SK-N-SH (cell line): ENCODE results near the gene ZNF584. TPM values are rescaled to one million over a fixed set of nuclear protein-coding genes. Genes with fewer than 3 reads are reported as not detected.

ENCODE experiments used
- CTCF ChIA-PET: fragments of 300-600, 350-600 bp; formaldehyde crosslinking; extraction: SDS; loops from one replicate; lab custom pipeline; 2021; lab: Yijun Ruan, JAX
- POLR2A ChIA-PET: fragments of 350-600 bp; sonication (Branson Sonifier 250); formaldehyde crosslinking; extraction: SDS; loops from one replicate; lab custom pipeline; 2020; ENCODE audit warnings: antibody characterized with exemption, inconsistent platforms; lab: Yijun Ruan, JAX
- DNase-seq: peaks from one replicate; pipeline ENCODE4 v3.0.0; 2012
- H2AFZ ChIP-seq: fragments of 200-600 bp; sonication (generic); 2 replicates; pipeline ENCODE4 v1.8.1; 2016; ENCODE audit warnings: antibody characterized with exemption, mild to moderate bottlenecking, low read depth
- H3F3A ChIP-seq: fragments of 200-600 bp; sonication (generic); replicated peaks from 2 replicates; pipeline ENCODE3; 2016; ENCODE audit warnings: antibody characterized with exemption, mild to moderate bottlenecking; ENCODE audit not compliant: insufficient read depth
- H3K27ac ChIP-seq, 2 experiments: fragments of 200-500 bp in 1 of 2; fragments of 200-600 bp in 1 of 2; sonication (Bioruptor generic) in 1 of 2; sonication (generic), shearing (Covaris generic) in 1 of 2; 2 replicates each; pipeline versions ENCODE4 v1.5.1 to v1.6.1; 2014 to 2016; ENCODE audit warnings: low read depth in 2 of 2, inconsistent platforms in 1 of 2, low read length in 1 of 2, mild to moderate bottlenecking in 1 of 2, mixed read lengths in 1 of 2
- H3K27me3 ChIP-seq: fragments of 200-600 bp; sonication (generic), shearing (Covaris generic); 2 replicates; pipeline ENCODE4 v1.6.1; 2016; ENCODE audit warnings: mixed run types; ENCODE audit not compliant: insufficient read depth
- H3K36me3 ChIP-seq, 2 experiments: fragments of 200-500 bp in 1 of 2; fragments of 200-600 bp in 1 of 2; sonication (Bioruptor generic) in 1 of 2; sonication (generic) in 1 of 2; replicated peaks in 1 of 2; 2 replicates each; pipeline versions ENCODE3 to v1.5.1; 2014 to 2016; ENCODE audit warnings: low read length in 1 of 2, mild to moderate bottlenecking in 1 of 2; ENCODE audit not compliant: insufficient read depth in 2 of 2, control insufficient read depth in 1 of 2
- H3K4me1 ChIP-seq, 2 experiments: fragments of 200-500 bp in 1 of 2; fragments of 200-600 bp in 1 of 2; sonication (Bioruptor generic) in 1 of 2; sonication (generic), shearing (Covaris generic) in 1 of 2; 2 replicates each; pipeline versions ENCODE4 v1.5.1 to v1.6.1; 2014 to 2016; ENCODE audit warnings: low read depth in 1 of 2, low read length in 1 of 2, mixed run types in 1 of 2; ENCODE audit not compliant: insufficient read depth in 2 of 2, control insufficient read depth in 1 of 2
- H3K4me2 ChIP-seq: fragments of 200-600 bp; sonication (generic), shearing (Covaris generic); 2 replicates; pipeline ENCODE4 v1.6.1; 2017; ENCODE audit warnings: mixed run types
- H3K4me3 ChIP-seq, 2 experiments: fragments of 200-500 bp in 1 of 2; fragments of 200-600 bp in 1 of 2; sonication (Bioruptor generic) in 1 of 2; sonication (generic), shearing (Covaris generic) in 1 of 2; 2 replicates each; pipeline versions ENCODE4 v1.5.1 to v1.8.1; 2014 to 2016; ENCODE audit warnings: low read depth in 2 of 2, inconsistent platforms in 1 of 2, low read length in 1 of 2, mild to moderate bottlenecking in 1 of 2, mixed read lengths in 1 of 2, moderate library complexity in 1 of 2
- H3K79me2 ChIP-seq: fragments of 200-600 bp; sonication (generic); 2 replicates; pipeline ENCODE4 v1.8.1; 2017; ENCODE audit warnings: mild to moderate bottlenecking; ENCODE audit not compliant: insufficient read depth
- H3K9ac ChIP-seq: fragments of 200-600 bp; sonication (generic); 2 replicates; pipeline ENCODE4 v1.6.1; 2017; ENCODE audit warnings: mixed run types
- H3K9me2 ChIP-seq: fragments of 200-600 bp; sonication (generic); 2 replicates; pipeline ENCODE4 v1.6.1; 2017; ENCODE audit warnings: mixed run types
- H3K9me3 ChIP-seq: fragments of 200-600 bp; sonication (generic); 2 replicates; pipeline ENCODE4 v1.6.1; 2017; ENCODE audit warnings: mixed run types, mild to moderate bottlenecking, moderate library complexity
- H4K20me1 ChIP-seq: fragments of 200-600 bp; sonication (generic); 2 replicates; pipeline ENCODE4 v1.6.1; 2017; ENCODE audit warnings: mild to moderate bottlenecking, mixed run types; ENCODE audit not compliant: insufficient read depth
- EZH2phosphoT487 ChIP-seq: fragments of 200-600 bp; sonication (generic); IDR thresholded peaks from 2 replicates; pipeline ENCODE4 v1.6.1; 2017; ENCODE audit warnings: low read depth, mixed run types, mild to moderate bottlenecking, antibody characterized with exemption, moderate library complexity, borderline replicate concordance
- GATA2 ChIP-seq: sonication (generic); formaldehyde crosslinking; IDR thresholded peaks from 2 replicates; pipeline ENCODE4 v1.5.0; 2020; ENCODE audit warnings: mild to moderate bottlenecking, missing genetic modification reagents
- JUND ChIP-seq: IDR thresholded peaks from 2 replicates; pipeline ENCODE4 v1.4.0; 2012
- MXI1 ChIP-seq: IDR thresholded peaks from 2 replicates; pipeline ENCODE4 v1.6.1; 2012; ENCODE audit warnings: mild to moderate bottlenecking, low read depth, low read length, improper control_type of control experiment
- NFIC ChIP-seq: IDR thresholded peaks from 2 replicates; pipeline ENCODE4 v1.4.0; 2012; ENCODE audit warnings: borderline replicate concordance
- NRF1 ChIP-seq: IDR thresholded peaks from 2 replicates; pipeline ENCODE4 v1.6.1; 2012; ENCODE audit warnings: low read depth, mild to moderate bottlenecking, low read length
- RAD21 ChIP-seq: IDR thresholded peaks from 2 replicates; pipeline ENCODE4 v1.6.1; 2012; ENCODE audit warnings: mild to moderate bottlenecking, low read length
- RFX5 ChIP-seq: IDR thresholded peaks from 2 replicates; pipeline ENCODE4 v1.6.1; 2012; ENCODE audit warnings: mild to moderate bottlenecking, improper control_type of control experiment, low read length
- RXRA ChIP-seq: IDR thresholded peaks from 2 replicates; pipeline ENCODE4 v1.4.0; 2012; ENCODE audit warnings: low read depth, mild to moderate bottlenecking, borderline replicate concordance
- TAF1 ChIP-seq: IDR thresholded peaks from 2 replicates; pipeline ENCODE4 v1.6.1; 2012; ENCODE audit warnings: low read depth, mild to moderate bottlenecking, low read length, moderate library complexity, borderline replicate concordance
- WGBS: methylation state at CpG from one replicate; pipeline ENCODE4 v1.1.6; 2017; ENCODE audit warnings: low lambda C conversion rate; 5-methylcytosine and 5-hydroxymethylcytosine counted together
- polyA plus RNA-seq, 3 experiments: library from polyadenylated mRNA; depleted of rRNA; stranded (reverse); fragments of >200 nt; gene quantifications; 2 replicates each; pipeline ENCODE4 v1.2.3, GENCODE V29; 2012
- TF ChIP-seq, protein P1 (sequence below): IDR thresholded peaks from 2 replicates; pipeline ENCODE4 v1.4.0; 2012; ENCODE audit warnings: low read depth, borderline replicate concordance
- TF ChIP-seq, protein P2 (sequence below): fragments of 200-600 bp; sonication (generic); IDR thresholded peaks from 2 replicates; pipeline ENCODE4 v1.6.1; 2017; ENCODE audit warnings: antibody characterized with exemption, mild to moderate bottlenecking, moderate library complexity
- TF ChIP-seq, protein P3 (sequence below): IDR thresholded peaks from 2 replicates; pipeline ENCODE4 v1.4.0; 2012; ENCODE audit warnings: low read depth
- TF ChIP-seq, protein P4 (sequence below): fragments of 150-350 bp; IDR thresholded peaks from 2 replicates; pipeline ENCODE4 v1.6.1; 2017; ENCODE audit warnings: antibody characterized with exemption, low read length, low read depth, borderline replicate concordance

ZNF584 gene
- polyA plus RNA-seq, 1 of the 3 experiments (the other 2 are of a cell fraction): 9.4 TPM

DNA sequence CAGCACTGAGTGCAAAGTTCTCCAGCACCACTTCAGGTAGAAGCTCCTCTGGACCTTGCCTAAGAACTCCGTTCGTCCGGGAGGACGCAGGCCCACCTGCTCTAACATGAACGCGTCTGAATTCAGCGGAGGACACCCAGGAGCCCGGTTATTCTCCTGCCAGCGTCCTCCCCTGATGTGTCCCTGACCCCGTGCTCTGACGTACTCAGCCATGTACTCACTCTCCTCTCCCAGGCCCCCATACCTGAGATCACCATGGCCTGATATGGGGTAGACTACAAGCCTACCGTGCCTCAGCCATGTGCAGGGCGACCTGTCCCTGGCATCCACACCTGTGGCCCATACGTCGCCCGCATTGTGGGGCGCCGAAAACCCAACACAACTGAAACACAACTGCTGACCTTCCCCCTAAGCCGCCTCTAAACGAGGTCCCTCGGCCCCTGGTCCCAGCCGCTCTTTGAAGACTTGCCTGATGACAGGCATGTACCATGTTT, 744 bp upstream of the ZNF584 start (continued):
- TF ChIP-seq TAF1: no peak
- TF ChIP-seq, protein P1, sequence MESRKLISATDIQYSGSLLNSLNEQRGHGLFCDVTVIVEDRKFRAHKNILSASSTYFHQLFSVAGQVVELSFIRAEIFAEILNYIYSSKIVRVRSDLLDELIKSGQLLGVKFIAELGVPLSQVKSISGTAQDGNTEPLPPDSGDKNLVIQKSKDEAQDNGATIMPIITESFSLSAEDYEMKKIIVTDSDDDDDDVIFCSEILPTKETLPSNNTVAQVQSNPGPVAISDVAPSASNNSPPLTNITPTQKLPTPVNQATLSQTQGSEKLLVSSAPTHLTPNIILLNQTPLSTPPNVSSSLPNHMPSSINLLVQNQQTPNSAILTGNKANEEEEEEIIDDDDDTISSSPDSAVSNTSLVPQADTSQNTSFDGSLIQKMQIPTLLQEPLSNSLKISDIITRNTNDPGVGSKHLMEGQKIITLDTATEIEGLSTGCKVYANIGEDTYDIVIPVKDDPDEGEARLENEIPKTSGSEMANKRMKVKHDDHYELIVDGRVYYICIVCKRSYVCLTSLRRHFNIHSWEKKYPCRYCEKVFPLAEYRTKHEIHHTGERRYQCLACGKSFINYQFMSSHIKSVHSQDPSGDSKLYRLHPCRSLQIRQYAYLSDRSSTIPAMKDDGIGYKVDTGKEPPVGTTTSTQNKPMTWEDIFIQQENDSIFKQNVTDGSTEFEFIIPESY: no peak
- no peak for TF ChIP-seq RXRA
- no peak for TF ChIP-seq EZH2phosphoT487
- TF ChIP-seq, protein P2, sequence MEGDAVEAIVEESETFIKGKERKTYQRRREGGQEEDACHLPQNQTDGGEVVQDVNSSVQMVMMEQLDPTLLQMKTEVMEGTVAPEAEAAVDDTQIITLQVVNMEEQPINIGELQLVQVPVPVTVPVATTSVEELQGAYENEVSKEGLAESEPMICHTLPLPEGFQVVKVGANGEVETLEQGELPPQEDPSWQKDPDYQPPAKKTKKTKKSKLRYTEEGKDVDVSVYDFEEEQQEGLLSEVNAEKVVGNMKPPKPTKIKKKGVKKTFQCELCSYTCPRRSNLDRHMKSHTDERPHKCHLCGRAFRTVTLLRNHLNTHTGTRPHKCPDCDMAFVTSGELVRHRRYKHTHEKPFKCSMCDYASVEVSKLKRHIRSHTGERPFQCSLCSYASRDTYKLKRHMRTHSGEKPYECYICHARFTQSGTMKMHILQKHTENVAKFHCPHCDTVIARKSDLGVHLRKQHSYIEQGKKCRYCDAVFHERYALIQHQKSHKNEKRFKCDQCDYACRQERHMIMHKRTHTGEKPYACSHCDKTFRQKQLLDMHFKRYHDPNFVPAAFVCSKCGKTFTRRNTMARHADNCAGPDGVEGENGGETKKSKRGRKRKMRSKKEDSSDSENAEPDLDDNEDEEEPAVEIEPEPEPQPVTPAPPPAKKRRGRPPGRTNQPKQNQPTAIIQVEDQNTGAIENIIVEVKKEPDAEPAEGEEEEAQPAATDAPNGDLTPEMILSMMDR: no peak
- TF ChIP-seq, all 33 proteins: peak for 0

DNA sequence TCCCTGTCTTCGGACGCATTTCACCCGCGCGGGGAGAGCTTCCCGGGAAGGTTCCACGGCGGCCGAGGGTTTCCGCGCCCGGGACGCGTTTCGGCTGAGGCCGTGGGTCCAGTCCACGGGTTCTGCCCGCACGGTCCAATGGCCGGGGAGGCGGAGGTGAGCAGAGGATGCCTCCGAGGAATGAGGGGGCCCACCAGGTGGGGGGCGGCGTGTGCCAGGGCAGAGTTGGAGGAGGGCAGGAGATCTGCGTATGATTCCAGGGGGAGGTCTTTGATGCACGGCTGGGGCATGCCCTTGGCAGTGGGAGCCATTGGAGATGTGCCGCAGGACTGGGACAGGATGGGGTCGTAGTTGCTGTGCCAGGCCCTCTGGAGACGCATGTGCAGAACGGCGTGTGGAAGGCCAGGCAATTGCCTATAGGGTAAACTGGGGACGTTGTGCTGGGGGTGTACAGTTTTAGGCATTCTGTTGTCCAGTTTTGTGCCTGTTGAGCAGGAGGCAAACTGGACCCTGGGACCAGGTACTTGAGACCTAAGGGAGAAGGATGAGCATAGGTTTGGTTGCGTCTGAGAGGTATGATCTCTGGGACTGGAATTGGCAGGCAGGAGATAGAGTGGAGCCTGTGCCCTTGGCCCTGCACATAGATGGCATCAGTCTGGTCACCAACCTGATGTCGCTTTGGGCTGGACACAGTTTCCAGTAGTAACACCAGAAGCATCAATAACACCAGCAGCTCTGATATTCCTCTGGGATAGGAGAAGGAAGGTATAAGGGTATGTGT, 751 bp downstream of the ZNF584 start:
- Histone ChIP-seq H3K4me3 (peak overlapping the region; percentile 84 to 97), H3K4me1 (peaks cover 0 to 25% of the 10 kb centered on the region in 2 experiments; a peak in 1 of 4 replicates), H3K36me3 (peaks cover 0 to 3% of the 10 kb centered on the region in 2 experiments), H3K27ac (peak overlapping the region; percentile 57 to 86), H3K4me2 (peak overlapping the region; percentile 99), H3K9me3 (no peaks in the 10 kb centered on the region), H3K9ac (peak overlapping the region; percentile 83), H2AFZ (peak overlapping the region; percentile 86), H4K20me1 (no peaks in the 10 kb centered on the region), H3K79me2 (peaks cover 61% of the 10 kb centered on the region), H3K9me2 (no peaks in the 10 kb centered on the region)
- 2% methylated on average over 27 of the region's 34 CpGs for WGBS
- ChIA-PET POLR2A (interaction anchor here (0.6 to 1.3 kb wide), 6 partner anchors 23 to 146 kb away, joined by 3 to 8 read pairs (median 4); partner anchors contain the start of genes CHMP2A, ZNF132, ZNF446 and ZNF497), CTCF (no interaction called here)
- DNase-seq: peak; percentile 79
- peak; percentile 41; the same call in 1 of the 2 replicates for TF ChIP-seq NRF1
- TF ChIP-seq RAD21: peak; percentile 3; the same call in 1 of the 2 replicates
- TF ChIP-seq NFIC: no peak
- TF ChIP-seq, protein P3, sequence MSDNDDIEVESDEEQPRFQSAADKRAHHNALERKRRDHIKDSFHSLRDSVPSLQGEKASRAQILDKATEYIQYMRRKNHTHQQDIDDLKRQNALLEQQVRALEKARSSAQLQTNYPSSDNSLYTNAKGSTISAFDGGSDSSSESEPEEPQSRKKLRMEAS: peak; percentile 40; the same call in 1 of the 2 replicates
- TF ChIP-seq, protein P4, sequence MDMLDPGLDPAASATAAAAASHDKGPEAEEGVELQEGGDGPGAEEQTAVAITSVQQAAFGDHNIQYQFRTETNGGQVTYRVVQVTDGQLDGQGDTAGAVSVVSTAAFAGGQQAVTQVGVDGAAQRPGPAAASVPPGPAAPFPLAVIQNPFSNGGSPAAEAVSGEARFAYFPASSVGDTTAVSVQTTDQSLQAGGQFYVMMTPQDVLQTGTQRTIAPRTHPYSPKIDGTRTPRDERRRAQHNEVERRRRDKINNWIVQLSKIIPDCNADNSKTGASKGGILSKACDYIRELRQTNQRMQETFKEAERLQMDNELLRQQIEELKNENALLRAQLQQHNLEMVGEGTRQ: no peak
- TF ChIP-seq JUND: no peak
- no peak for TF ChIP-seq RFX5
- peak; percentile 17; the same call in 1 of the 2 replicates for TF ChIP-seq MXI1
- no peak for TF ChIP-seq GATA2 (CRISPR knock-in tag)
- TF ChIP-seq, all 33 proteins: peak for 4
- Histone ChIP-seq H3K27me3 (no peaks in the 10 kb centered on the region), H3F3A (peaks cover 10% of the 10 kb centered on the region)
